ENCODE results near the gene CCNA2.

Gene CCNA2

GRCh38 chr4:121778991-121779628, 44.6 kb downstream of the CCNA2 start:
- no peak overlapping the region for H3K4me3 ChIP-seq (ENCODE audit: low read length)
- TF ChIP-seq, protein P1, sequence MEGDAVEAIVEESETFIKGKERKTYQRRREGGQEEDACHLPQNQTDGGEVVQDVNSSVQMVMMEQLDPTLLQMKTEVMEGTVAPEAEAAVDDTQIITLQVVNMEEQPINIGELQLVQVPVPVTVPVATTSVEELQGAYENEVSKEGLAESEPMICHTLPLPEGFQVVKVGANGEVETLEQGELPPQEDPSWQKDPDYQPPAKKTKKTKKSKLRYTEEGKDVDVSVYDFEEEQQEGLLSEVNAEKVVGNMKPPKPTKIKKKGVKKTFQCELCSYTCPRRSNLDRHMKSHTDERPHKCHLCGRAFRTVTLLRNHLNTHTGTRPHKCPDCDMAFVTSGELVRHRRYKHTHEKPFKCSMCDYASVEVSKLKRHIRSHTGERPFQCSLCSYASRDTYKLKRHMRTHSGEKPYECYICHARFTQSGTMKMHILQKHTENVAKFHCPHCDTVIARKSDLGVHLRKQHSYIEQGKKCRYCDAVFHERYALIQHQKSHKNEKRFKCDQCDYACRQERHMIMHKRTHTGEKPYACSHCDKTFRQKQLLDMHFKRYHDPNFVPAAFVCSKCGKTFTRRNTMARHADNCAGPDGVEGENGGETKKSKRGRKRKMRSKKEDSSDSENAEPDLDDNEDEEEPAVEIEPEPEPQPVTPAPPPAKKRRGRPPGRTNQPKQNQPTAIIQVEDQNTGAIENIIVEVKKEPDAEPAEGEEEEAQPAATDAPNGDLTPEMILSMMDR (IDR thresholded peaks at IDR 0.05; ENCODE audit: low read depth, low read length), result no peak
- no peak for TF ChIP-seq EZH2phosphoT487 (IDR thresholded peaks at IDR 0.05; ENCODE audit: low read depth)
- no peak overlapping the region for H3K4me2 ChIP-seq (ENCODE audit: low read length)
- no peaks in the 10 kb centered on the region for H4K20me1 ChIP-seq (ENCODE audit: insufficient read depth, low read length)
- no peak overlapping the region for H3K9ac ChIP-seq (ENCODE audit: low read length)
- H3K9me3 ChIP-seq (ENCODE audit: insufficient read depth, low read length), result no peaks in the 10 kb centered on the region
- H2AFZ ChIP-seq (ENCODE audit: low read depth, low read length), result no peak overlapping the region
- H3K27ac ChIP-seq (ENCODE audit: low read length), result no peak overlapping the region
- H3K4me1 ChIP-seq (ENCODE audit: low read length), result peaks cover 9% of the 10 kb centered on the region; the same call in 1 of the 2 replicates
- H3K27me3 ChIP-seq (ENCODE audit: low read depth, low read length), result no peaks in the 10 kb centered on the region
- no peaks in the 10 kb centered on the region for H3K79me2 ChIP-seq (ENCODE audit: low read length)
- no peaks in the 10 kb centered on the region for H3K36me3 ChIP-seq (replicated peaks; ENCODE audit: low read depth, low read length)

DNA sequence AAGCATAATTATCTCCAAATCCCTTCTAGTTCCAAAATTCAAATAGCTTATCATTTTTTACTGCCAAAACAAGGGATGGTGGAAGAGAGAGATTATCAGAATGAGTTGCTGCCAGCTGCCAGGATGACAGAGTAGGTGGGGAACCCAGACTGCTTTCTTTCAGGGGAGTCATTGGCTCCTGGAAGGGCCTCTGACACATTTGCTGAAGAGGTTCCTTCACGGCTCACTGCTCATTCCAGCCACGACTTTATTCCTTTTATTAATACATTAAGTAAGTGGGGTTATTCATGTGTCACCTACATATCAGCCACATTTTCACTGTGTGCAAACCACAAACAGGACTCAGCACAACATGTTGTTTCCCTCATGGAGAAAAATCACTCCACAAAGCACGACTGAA, 46.1 kb downstream of the CCNA2 start:
- Histone ChIP-seq H3K79me2 (ENCODE audit: low read length) (no peaks in the 10 kb centered on the region), H3K9me3 (ENCODE audit: insufficient read depth, low read length) (no peaks in the 10 kb centered on the region), H4K20me1 (ENCODE audit: insufficient read depth, low read length) (no peaks in the 10 kb centered on the region), H3K27me3 (ENCODE audit: low read depth, low read length) (no peaks in the 10 kb centered on the region), H3K4me3 (ENCODE audit: low read length) (no peak overlapping the region), H3K9ac (ENCODE audit: low read length) (no peak overlapping the region), H3K27ac (ENCODE audit: low read length) (no peak overlapping the region), H3K4me1 (ENCODE audit: low read length) (peaks cover 9% of the 10 kb centered on the region; the same call in 1 of the 2 replicates), H3K4me2 (ENCODE audit: low read length) (no peak overlapping the region), H3K36me3 (replicated peaks; ENCODE audit: low read depth, low read length) (no peaks in the 10 kb centered on the region), H2AFZ (ENCODE audit: low read depth, low read length) (no peak overlapping the region)
- TF ChIP-seq EZH2phosphoT487 (IDR thresholded peaks at IDR 0.05; ENCODE audit: low read depth), result no peak
- TF ChIP-seq, protein P1 (IDR thresholded peaks at IDR 0.05; ENCODE audit: low read depth, low read length), result no peak

DNA sequence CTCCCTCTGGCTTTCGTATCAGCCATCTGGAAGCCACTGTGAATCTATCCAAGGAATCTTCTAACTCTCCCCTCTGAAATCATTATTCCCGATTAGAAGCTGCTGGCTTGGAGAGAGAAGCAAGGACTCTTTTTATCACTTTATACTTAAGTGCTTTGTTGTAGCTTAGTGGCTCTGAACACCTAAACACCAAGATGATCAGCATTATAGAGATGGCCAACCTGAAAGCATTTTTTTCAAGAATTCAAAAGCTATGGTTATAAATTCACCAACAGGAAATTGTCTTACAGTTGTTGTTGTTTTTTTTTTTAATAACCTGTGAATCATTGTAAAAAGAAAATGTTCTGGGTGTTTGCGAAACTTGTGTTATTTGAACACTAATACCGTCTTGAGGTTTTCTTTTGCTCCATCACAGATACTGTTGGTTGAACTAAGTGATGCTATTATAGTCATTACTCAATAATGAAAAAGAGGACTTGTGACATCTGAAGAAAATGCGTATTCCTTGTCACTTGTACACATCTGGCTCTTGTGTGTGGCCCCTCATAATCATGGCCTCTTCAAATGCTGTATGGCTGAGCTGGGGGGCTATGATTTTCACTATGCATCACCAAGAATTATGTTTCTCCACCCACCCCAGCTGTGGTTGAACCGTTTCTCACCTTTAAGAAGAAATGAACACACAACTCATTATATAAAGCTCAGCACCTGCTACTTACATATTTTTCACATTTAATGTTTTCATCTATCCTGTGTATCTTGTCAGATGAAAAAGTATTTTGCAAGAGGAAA, 46.9 kb downstream of the CCNA2 start:
- peaks cover 9% of the 10 kb centered on the region; the same call in 1 of the 2 replicates for H3K4me1 ChIP-seq (ENCODE audit: low read length)
- H3K36me3 ChIP-seq (replicated peaks; ENCODE audit: low read depth, low read length), result no peaks in the 10 kb centered on the region
- no peak overlapping the region for H3K4me2 ChIP-seq (ENCODE audit: low read length)
- H3K79me2 ChIP-seq (ENCODE audit: low read length), result no peaks in the 10 kb centered on the region
- H4K20me1 ChIP-seq (ENCODE audit: insufficient read depth, low read length), result no peaks in the 10 kb centered on the region
- no peak overlapping the region for H2AFZ ChIP-seq (ENCODE audit: low read depth, low read length)
- no peak overlapping the region for H3K27ac ChIP-seq (ENCODE audit: low read length)
- no peak overlapping the region for H3K4me3 ChIP-seq (ENCODE audit: low read length)
- no peaks in the 10 kb centered on the region for H3K27me3 ChIP-seq (ENCODE audit: low read depth, low read length)
- no peaks in the 10 kb centered on the region for H3K9me3 ChIP-seq (ENCODE audit: insufficient read depth, low read length)
- H3K9ac ChIP-seq (ENCODE audit: low read length), result no peak overlapping the region
- TF ChIP-seq EZH2phosphoT487 (IDR thresholded peaks at IDR 0.05; ENCODE audit: low read depth), result no peak
- TF ChIP-seq, protein P1 (IDR thresholded peaks at IDR 0.05; ENCODE audit: low read depth, low read length), result no peak

GRCh38 chr4:121773883-121774282, 49.8 kb downstream of the CCNA2 start:
- Histone ChIP-seq H3K4me1 (ENCODE audit: low read length) (peaks cover 9% of the 10 kb centered on the region; the same call in 1 of the 2 replicates), H3K4me2 (ENCODE audit: low read length) (no peak overlapping the region), H4K20me1 (ENCODE audit: insufficient read depth, low read length) (no peaks in the 10 kb centered on the region), H3K27me3 (ENCODE audit: low read depth, low read length) (no peaks in the 10 kb centered on the region), H3K27ac (ENCODE audit: low read length) (no peak overlapping the region), H3K9ac (ENCODE audit: low read length) (no peak overlapping the region), H3K9me3 (ENCODE audit: insufficient read depth, low read length) (no peaks in the 10 kb centered on the region), H2AFZ (ENCODE audit: low read depth, low read length) (no peak overlapping the region), H3K79me2 (ENCODE audit: low read length) (no peaks in the 10 kb centered on the region), H3K36me3 (replicated peaks; ENCODE audit: low read depth, low read length) (no peaks in the 10 kb centered on the region), H3K4me3 (ENCODE audit: low read length) (no peak overlapping the region)
- TF ChIP-seq, protein P1 (IDR thresholded peaks at IDR 0.05; ENCODE audit: low read depth, low read length), result no peak
- TF ChIP-seq EZH2phosphoT487 (IDR thresholded peaks at IDR 0.05; ENCODE audit: low read depth), result no peak

All from OCI-LY3 (cell line).